H1 (cell line): ENCODE measurements around the gene CENPF. TPM values are rescaled to one million over a fixed set of nuclear protein-coding genes. Genes with fewer than 3 reads are reported as not detected.

Source experiments
- CTCF ChIA-PET: fragments of 300-600 bp; sonication (Branson Sonifier 250); formaldehyde crosslinking; loops from one replicate; lab custom pipeline; 2021; ENCODE audit not compliant: partially characterized antibody; lab: Charles Lee
- POLR2A ChIA-PET: fragments of 300-600 bp; sonication (Branson Sonifier 250); formaldehyde crosslinking; loops from one replicate; lab custom pipeline; 2021; ENCODE audit warnings: inconsistent platforms; ENCODE audit not compliant: partially characterized antibody; lab: Charles Lee
- DNase-seq, 2 experiments: peaks; one replicate each; pipeline versions ENCODE4 v3.0.0 to v3.0.0-alpha.2; 2010 to 2022; ENCODE audit warnings: low spot score in 2 of 2, low read depth in 1 of 2, mixed read lengths in 1 of 2
- FAIRE-seq: peaks from 2 replicates; lab custom pipeline; 2011; peaks lifted over from hg19 to GRCh38; lab: Jason Lieb, UNC
- H2AFZ ChIP-seq: 2 replicates; pipeline ENCODE4 v1.8.1; 2012; ENCODE audit warnings: low read length, inconsistent platforms
- H2AK5ac ChIP-seq: 2 replicates; pipeline ENCODE4 v1.6.1; 2013; ENCODE audit warnings: low read depth, low read length
- H2BK120ac ChIP-seq: replicated peaks from 2 replicates; pipeline ENCODE3; 2013; ENCODE audit warnings: low read depth, low read length, inconsistent platforms
- H2BK12ac ChIP-seq: 2 replicates; pipeline ENCODE4 v1.6.1; 2013; ENCODE audit warnings: low read depth, low read length
- H2BK15ac ChIP-seq: 2 replicates; pipeline ENCODE4 v1.6.1; 2013; ENCODE audit warnings: low read length
- H2BK20ac ChIP-seq: 2 replicates; pipeline ENCODE4 v1.6.1; 2013; ENCODE audit warnings: low read length
- H2BK5ac ChIP-seq: 2 replicates; pipeline ENCODE4 v1.6.1; 2013; ENCODE audit warnings: low read depth, low read length
- H3K14ac ChIP-seq: 2 replicates; pipeline ENCODE4 v1.6.1; 2013; ENCODE audit warnings: inconsistent platforms; ENCODE audit not compliant: insufficient read length
- H3K18ac ChIP-seq: 2 replicates; pipeline ENCODE4 v1.6.1; 2013; ENCODE audit warnings: low read length; ENCODE audit errors: extremely low read depth
- H3K23ac ChIP-seq: 2 replicates; pipeline ENCODE4 v1.6.1; 2013; ENCODE audit warnings: inconsistent platforms; ENCODE audit not compliant: insufficient read length
- H3K23me2 ChIP-seq: 2 replicates; pipeline ENCODE4 v1.6.1; 2013; ENCODE audit warnings: low read depth, low read length
- H3K27ac ChIP-seq: 2 replicates; pipeline ENCODE4 v1.6.1; 2011; ENCODE audit warnings: low read depth, low read length, inconsistent platforms
- H3K27me3 ChIP-seq, 4 experiments: replicated peaks in 1 of 4; 1 replicate in 1 of 4; 2 replicates in 3 of 4; pipeline versions ENCODE4 v1.6.1 to v1.8.1; 2011 to 2013; ENCODE audit warnings: low read length in 3 of 4, mild to moderate bottlenecking in 3 of 4, inconsistent platforms in 2 of 4, mixed read lengths in 2 of 4, moderate library complexity in 1 of 4; ENCODE audit not compliant: control insufficient read depth in 3 of 4, insufficient read depth in 3 of 4; ENCODE audit errors: extremely low read depth in 1 of 4
- H3K36me3 ChIP-seq, 4 experiments: 2 replicates each; pipeline versions ENCODE4 v1.6.1 to v1.8.1; 2011 to 2013; ENCODE audit warnings: mild to moderate bottlenecking in 4 of 4, low read length in 3 of 4, moderate library complexity in 2 of 4, control low read depth in 1 of 4, inconsistent platforms in 1 of 4; ENCODE audit not compliant: insufficient read depth in 4 of 4, control insufficient read depth in 2 of 4
- H3K4ac ChIP-seq: replicated peaks from 2 replicates; pipeline ENCODE3; 2013; ENCODE audit warnings: low read length, low read depth, mixed read lengths, inconsistent platforms; ENCODE audit not compliant: insufficient read length
- H3K4me1 ChIP-seq, 4 experiments: replicated peaks in 1 of 4; 1 replicate in 1 of 4; 2 replicates in 3 of 4; pipeline versions ENCODE4 v1.6.1 to v1.8.1; 2011 to 2013; ENCODE audit warnings: low read length in 3 of 4, inconsistent platforms in 2 of 4, mixed read lengths in 1 of 4; ENCODE audit not compliant: insufficient read depth in 4 of 4, control insufficient read depth in 3 of 4
- H3K4me2 ChIP-seq, 2 experiments: 2 replicates each; pipeline versions ENCODE4 v1.6.1 to v1.8.1; 2011 to 2013; ENCODE audit warnings: low read depth in 2 of 2, low read length in 2 of 2, control low read depth in 1 of 2, inconsistent platforms in 1 of 2, mild to moderate bottlenecking in 1 of 2; ENCODE audit not compliant: insufficient read depth in 1 of 2
- H3K4me3 ChIP-seq, 4 experiments: fragments of 200-600, 300-600 bp in 1 of 4; sonication (generic), shearing (Covaris generic), sonication (Bioruptor Twin) in 1 of 4; 2 replicates each; pipeline versions ENCODE4 v1.5.1 to v1.8.1; 2011 to 2016; ENCODE audit warnings: low read length in 4 of 4, low read depth in 3 of 4, control low read depth in 2 of 4, inconsistent platforms in 2 of 4, mild to moderate bottlenecking in 2 of 4, mixed read lengths in 1 of 4, moderate library complexity in 1 of 4; ENCODE audit not compliant: insufficient read depth in 2 of 4; ENCODE audit errors: extremely low read depth in 1 of 4
- H3K56ac ChIP-seq: replicated peaks from 2 replicates; pipeline ENCODE3; 2013; ENCODE audit warnings: low read depth, mild to moderate bottlenecking, mixed read lengths, low read length, inconsistent platforms; ENCODE audit not compliant: insufficient read length
- H3K79me1 ChIP-seq: 2 replicates; pipeline ENCODE4 v1.6.1; 2013; ENCODE audit warnings: low read depth, low read length, control low read depth
- H3K79me2 ChIP-seq, 2 experiments: 2 replicates each; pipeline versions ENCODE4 v1.6.1 to v1.8.1; 2012 to 2013; ENCODE audit warnings: low read length in 2 of 2, mild to moderate bottlenecking in 2 of 2, inconsistent platforms in 1 of 2; ENCODE audit not compliant: insufficient read depth in 2 of 2, control insufficient read depth in 1 of 2
- H3K9ac ChIP-seq, 4 experiments: replicated peaks in 1 of 4; 1 replicate in 1 of 4; 2 replicates in 3 of 4; pipeline versions ENCODE4 v1.6.1 to v1.8.1; 2011 to 2013; ENCODE audit warnings: low read depth in 3 of 4, low read length in 3 of 4, control low read depth in 2 of 4, mild to moderate bottlenecking in 2 of 4, moderate library complexity in 2 of 4, inconsistent platforms in 1 of 4; ENCODE audit errors: extremely low read depth in 1 of 4
- H3K9me3 ChIP-seq, 2 experiments: 2 replicates each; pipeline versions ENCODE4 v1.6.1 to v1.8.1; 2012 to 2013; ENCODE audit warnings: mild to moderate bottlenecking in 2 of 2, moderate library complexity in 2 of 2, control low read depth in 1 of 2, inconsistent platforms in 1 of 2, low read depth in 1 of 2, low read length in 1 of 2, mixed read lengths in 1 of 2; ENCODE audit not compliant: insufficient read depth in 2 of 2
- H4K20me1 ChIP-seq, 2 experiments: replicated peaks in 1 of 2; 2 replicates each; pipeline versions ENCODE3 to v1.8.1; 2011 to 2013; ENCODE audit warnings: inconsistent platforms in 2 of 2, low read length in 2 of 2, mild to moderate bottlenecking in 1 of 2; ENCODE audit not compliant: insufficient read depth in 2 of 2, control insufficient read depth in 1 of 2
- H4K5ac ChIP-seq: 2 replicates; pipeline ENCODE4 v1.6.1; 2013; ENCODE audit warnings: low read length, low read depth, mixed read lengths, inconsistent platforms; ENCODE audit not compliant: insufficient read length
- H4K8ac ChIP-seq: 2 replicates; pipeline ENCODE4 v1.8.0; 2013; ENCODE audit warnings: mild to moderate bottlenecking, moderate library complexity, low read length, inconsistent platforms; ENCODE audit not compliant: insufficient read depth; ENCODE audit errors: extremely low read depth
- H4K91ac ChIP-seq: replicated peaks from 2 replicates; pipeline ENCODE3; 2013; ENCODE audit warnings: low read length, mixed read lengths, inconsistent platforms; ENCODE audit not compliant: insufficient read length
- BCL11A ChIP-seq, 2 experiments: IDR thresholded peaks; one replicate each; pipeline ENCODE4 v1.6.1; 2011; ENCODE audit warnings: low read depth in 2 of 2, low read length in 2 of 2, mild to moderate bottlenecking in 2 of 2
- BRCA1 ChIP-seq: IDR thresholded peaks from 2 replicates; pipeline ENCODE4 v1.6.1; 2012; ENCODE audit warnings: low read depth, low read length, improper control_type of control experiment
- CBX5 ChIP-seq: fragments of 300-800, 300-1000 bp; sonication (generic); IDR thresholded peaks from 2 replicates; pipeline ENCODE4 v1.7.1; 2016; ENCODE audit warnings: antibody characterized with exemption, low read length, low read depth
- EGR1 ChIP-seq: IDR thresholded peaks from 2 replicates; pipeline ENCODE4 v1.6.1; 2011; ENCODE audit warnings: low read depth, low read length, borderline replicate concordance
- FOSL1 ChIP-seq: IDR thresholded peaks from 2 replicates; pipeline ENCODE4 v1.6.1; 2011; ENCODE audit warnings: mild to moderate bottlenecking, low read depth, low read length, moderate library complexity; ENCODE audit not compliant: insufficient read depth
- GTF2F1 ChIP-seq: IDR thresholded peaks from 2 replicates; pipeline ENCODE4 v1.6.1; 2012; ENCODE audit warnings: low read depth, low read length, improper control_type of control experiment, borderline replicate concordance
- HDAC2 ChIP-seq, 2 experiments: fragments of 300-600 bp in 1 of 2; sonication (generic) in 1 of 2; IDR thresholded peaks; 2 replicates each; pipeline ENCODE4 v1.6.1; 2011 to 2012; ENCODE audit warnings: low read depth in 2 of 2, low read length in 2 of 2, mild to moderate bottlenecking in 2 of 2, moderate library complexity in 2 of 2, borderline replicate concordance in 1 of 2, inconsistent platforms in 1 of 2
- NRF1 ChIP-seq: IDR thresholded peaks from 2 replicates; pipeline ENCODE4 v1.6.1; 2011; ENCODE audit warnings: mild to moderate bottlenecking, low read depth, low read length, improper control_type of control experiment
- PHF8 ChIP-seq: fragments of 200-600 bp; sonication (generic); conservative IDR thresholded peaks from 2 replicates; pipeline ENCODE4 v1.7.1; 2012; ENCODE audit warnings: low read depth, mild to moderate bottlenecking, inconsistent platforms, low read length, moderate library complexity
- RAD21 ChIP-seq, 2 experiments: IDR thresholded peaks in 1 of 2; conservative IDR thresholded peaks in 1 of 2; 2 replicates each; pipeline ENCODE4 v1.6.1; 2011; ENCODE audit warnings: low read depth in 2 of 2, low read length in 2 of 2, improper control_type of control experiment in 1 of 2, inconsistent platforms in 1 of 2, mild to moderate bottlenecking in 1 of 2, moderate library complexity in 1 of 2
- SUZ12 ChIP-seq: fragments of 200-600 bp; sonication (generic); IDR thresholded peaks from 2 replicates; pipeline ENCODE4 v1.6.1; 2012; ENCODE audit warnings: mild to moderate bottlenecking, inconsistent platforms, low read length, moderate library complexity, mixed read lengths
- TBP ChIP-seq: IDR thresholded peaks from 2 replicates; pipeline ENCODE4 v1.6.1; 2011; ENCODE audit warnings: low read depth, low read length, improper control_type of control experiment
- ZNF274 ChIP-seq: IDR thresholded peaks from 2 replicates; pipeline ENCODE4 v1.7.0; 2012; ENCODE audit warnings: low read length, borderline replicate concordance; ENCODE audit errors: extremely low read depth
- WGBS, 2 experiments: shearing (Covaris generic) in 1 of 2; methylation state at CpG; one replicate each; pipeline versions ENCODE4 v1.1.6 to v1.1.7; 2013 to 2015; ENCODE audit warnings: low lambda C conversion rate in 2 of 2, mixed read lengths in 2 of 2, inconsistent platforms in 1 of 2, low coverage in 1 of 2, missing lambda C conversion rate in 1 of 2; ENCODE audit not compliant: insufficient replicate concordance in 2 of 2, insufficient coverage in 1 of 2, insufficient read length in 1 of 2; ENCODE audit errors: extremely low coverage in 1 of 2, missing lambda C conversion rate in 1 of 2; 5-methylcytosine and 5-hydroxymethylcytosine counted together
- polyA plus RNA-seq, 7 experiments: library from polyadenylated mRNA; depleted of rRNA in 3 of 7; stranded (reverse) in 5 of 7; unstranded in 2 of 7; fragments of >200 nt in 5 of 7; fragments of 200-250 nt in 2 of 7; gene quantifications; 1 replicate in 5 of 7; 2 replicates in 1 of 7; 4 replicates in 1 of 7; pipeline versions ENCODE4 v1.2.1 to v1.2.3, GENCODE V29; 2011 to 2013; ENCODE audit warnings: missing spikeins in 2 of 7, mixed read lengths in 2 of 7
- total RNA-seq: library from RNA; stranded (reverse); fragmentation: NEBNext Ultra II Directional; extraction: Animal tissue kit (Norgen Biotek cat#: 25700); gene quantifications from 2 replicates; pipeline ENCODE4 v1.2.1, GENCODE V29; 2021

CENPF gene
- total and polyA plus RNA-seq, 2 of the 8 experiments (the other 6 are each of a cell fraction or from before 2014, with no cell fraction given) = 13.7 to 170 TPM

GRCh38 chr1:214617246-214617645 is 14.3 kb downstream of the CENPF start:
- CTCF ChIA-PET = interaction anchor here (1.2 to 1.8 kb wide), 4 partner anchors 9 to 403 kb away, joined by 3 to 5 read pairs (median 4); no protein-coding TSS in a partner anchor
- Histone ChIP-seq H3K9me3 (no peaks in the 10 kb centered on the region), H3K79me2 (peaks cover 0 to 28% of the 10 kb centered on the region in 2 experiments; a peak in 3 of 4 replicates)
- TF ChIP-seq GTF2F1 (no peak), FOSL1 (no peak), ZNF274 (no peak), EGR1 (no peak), SUZ12 (no peak), TBP (no peak), RAD21 (IDR thresholded peaks at IDR 0.05 in 1 of 2, conservative IDR thresholded peaks at IDR 0.05 in 1 of 2; ENCODE audit: low read depth in 2 of 2, low read length in 2 of 2) (no peak), CBX5 (no peak), NRF1 (no peak), PHF8 (no peak), BCL11A (IDR thresholded peaks at IDR 0.05; ENCODE audit: low read depth in 2 of 2, low read length in 2 of 2) (no peak), BRCA1 (no peak), HDAC2 (IDR thresholded peaks at IDR 0.05; ENCODE audit: borderline replicate concordance in 1 of 2, low read depth in 2 of 2, low read length in 2 of 2) (no peak)

More at GRCh38 chr1:214617246-214617645, 14.3 kb downstream of the CENPF start:
- Histone ChIP-seq H2BK20ac (no peak overlapping the region), H3K56ac (no peak overlapping the region), H3K18ac (no peak overlapping the region), H4K8ac (no peak overlapping the region), H3K14ac (no peak overlapping the region), H3K23me2 (no peaks in the 10 kb centered on the region; the same call in 1 of the 2 replicates), H3K9ac (no peak overlapping the region), H2BK5ac (no peak overlapping the region), H2AK5ac (no peak overlapping the region), H3K4ac (no peak overlapping the region), H3K4me2 (no peak overlapping the region), H3K27ac (no peak overlapping the region), H2BK12ac (no peak overlapping the region), H3K79me1 (peaks cover 6% of the 10 kb centered on the region), H4K5ac (no peak overlapping the region), H3K27me3 (no peaks in the 10 kb centered on the region), H3K4me1 (no peaks in the 10 kb centered on the region), H3K4me3 (no peak overlapping the region), H3K23ac (no peak overlapping the region), H4K20me1 (peaks cover 4% of the 10 kb centered on the region in 2 experiments), H3K36me3 (peaks cover 13 to 77% (median 51%) of the 10 kb centered on the region in 4 experiments), H2AFZ (no peak overlapping the region), H2BK120ac (no peak overlapping the region), H4K91ac (no peak overlapping the region), H2BK15ac (no peak overlapping the region)
- no peak for FAIRE-seq
- WGBS, 2 experiments = 95% methylated on average over 4 of the region's 4 CpGs; no CpG with 5 or more reads in 1 of the 2 experiments
- POLR2A ChIA-PET = interaction anchor here (1.0 kb wide), 1 partner anchor 36 kb away, joined by 3 read pairs; no protein-coding TSS in a partner anchor
- DNase-seq = no peak
